ENCODE results near the gene TSPEAR.

DNA sequence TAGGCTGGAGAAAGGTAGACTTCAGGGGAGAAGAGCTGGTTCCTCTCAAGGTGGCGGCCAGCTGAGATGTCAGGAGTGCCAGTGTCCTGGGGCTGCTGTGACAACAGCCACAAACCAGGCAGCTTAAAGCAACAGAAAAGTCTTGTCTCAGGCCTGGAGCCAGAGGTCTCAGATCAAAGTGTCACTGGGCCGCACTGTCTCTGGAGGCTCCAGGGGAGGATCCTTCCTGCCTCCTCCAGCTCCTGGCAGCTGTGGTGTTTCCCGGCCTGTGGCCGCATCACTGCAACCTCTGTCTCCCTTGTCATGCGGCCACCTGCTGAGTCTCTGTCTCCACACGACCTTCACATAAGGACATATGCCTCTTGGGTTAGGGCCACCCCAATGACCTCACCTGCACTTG lies 24.4 kb upstream of the TSPEAR start:
- TF ChIP-seq, protein P1, sequence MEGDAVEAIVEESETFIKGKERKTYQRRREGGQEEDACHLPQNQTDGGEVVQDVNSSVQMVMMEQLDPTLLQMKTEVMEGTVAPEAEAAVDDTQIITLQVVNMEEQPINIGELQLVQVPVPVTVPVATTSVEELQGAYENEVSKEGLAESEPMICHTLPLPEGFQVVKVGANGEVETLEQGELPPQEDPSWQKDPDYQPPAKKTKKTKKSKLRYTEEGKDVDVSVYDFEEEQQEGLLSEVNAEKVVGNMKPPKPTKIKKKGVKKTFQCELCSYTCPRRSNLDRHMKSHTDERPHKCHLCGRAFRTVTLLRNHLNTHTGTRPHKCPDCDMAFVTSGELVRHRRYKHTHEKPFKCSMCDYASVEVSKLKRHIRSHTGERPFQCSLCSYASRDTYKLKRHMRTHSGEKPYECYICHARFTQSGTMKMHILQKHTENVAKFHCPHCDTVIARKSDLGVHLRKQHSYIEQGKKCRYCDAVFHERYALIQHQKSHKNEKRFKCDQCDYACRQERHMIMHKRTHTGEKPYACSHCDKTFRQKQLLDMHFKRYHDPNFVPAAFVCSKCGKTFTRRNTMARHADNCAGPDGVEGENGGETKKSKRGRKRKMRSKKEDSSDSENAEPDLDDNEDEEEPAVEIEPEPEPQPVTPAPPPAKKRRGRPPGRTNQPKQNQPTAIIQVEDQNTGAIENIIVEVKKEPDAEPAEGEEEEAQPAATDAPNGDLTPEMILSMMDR (conservative IDR thresholded peaks at IDR 0.05; ENCODE audit: low read length), result no peak
- TF ChIP-seq EZH2phosphoT487 (IDR thresholded peaks at IDR 0.05; ENCODE audit: borderline replicate concordance, low read depth, low read length), result no peak

Measured in OCI-LY7 (cell line).